Chondrocyte (in vitro differentiated cells): ENCODE measurements around the gene DTWD2. TPM values are rescaled to one million over a fixed set of nuclear protein-coding genes. Genes with fewer than 3 reads are reported as not detected.

ENCODE experiments used
- DNase-seq: peaks from one replicate; pipeline ENCODE4 v3.0.0; 2021; ENCODE audit warnings: mixed read lengths, low spot score
- H3K27ac Mint-ChIP-seq: one replicate; pipeline ENCODE4 v1.8.0; 2021; ENCODE audit warnings: mild to moderate bottlenecking, moderate library complexity, mixed read lengths; ENCODE audit not compliant: unreplicated experiment
- H3K27me3 Mint-ChIP-seq: 2 replicates; pipeline ENCODE4 v1.8.0; 2021; ENCODE audit warnings: low read depth, mixed read lengths
- H3K36me3 Mint-ChIP-seq: 2 replicates; pipeline ENCODE4 v1.8.0; 2021; ENCODE audit warnings: low read depth, mixed read lengths
- H3K4me1 Mint-ChIP-seq: 2 replicates; pipeline ENCODE4 v1.8.0; 2021; ENCODE audit warnings: low read depth, mild to moderate bottlenecking, mixed read lengths
- H3K4me3 Mint-ChIP-seq: one replicate; pipeline ENCODE4 v1.8.0; 2021; ENCODE audit warnings: mild to moderate bottlenecking, moderate library complexity, mixed read lengths; ENCODE audit not compliant: unreplicated experiment
- H3K9me3 Mint-ChIP-seq: 2 replicates; pipeline ENCODE4 v1.8.0; 2021; ENCODE audit warnings: low read depth, mixed read lengths
- CTCF ChIP-seq: fragments of 200-600 bp; sonication (generic); IDR thresholded peaks from 2 replicates; pipeline ENCODE4 v1.5.0; 2021; ENCODE audit warnings: antibody characterized with exemption, mild to moderate bottlenecking, moderate library complexity
- total RNA-seq: library from RNA; stranded (reverse); gene quantifications from 3 replicates; pipeline ENCODE4 v1.2.1, GENCODE V29; 2021

DTWD2 gene
- total RNA-seq, 1 donor from 2014 or later = 7.9 TPM

- Mint-ChIP-seq H3K36me3 (no peaks in the 10 kb centered on the region), H3K4me1 (peaks cover 9% of the 10 kb centered on the region), H3K27me3 (no peaks in the 10 kb centered on the region), H3K9me3 (no peaks in the 10 kb centered on the region), H3K27ac (no peak overlapping the region), H3K4me3 (no peak overlapping the region)
- no peak for TF ChIP-seq CTCF
- DNase-seq = no peak
Measured at GRCh38 chr5:119031905-119032304, 43.6 kb upstream of the DTWD2 start.

GRCh38 chr5:119031011-119031886 lies 42.9 kb upstream of the DTWD2 start:
- no peak for TF ChIP-seq CTCF

GRCh38 chr5:119028575-119028974 lies 40.2 kb upstream of the DTWD2 start:
- DNase-seq = no peak
- H3K4me3 Mint-ChIP-seq = no peak overlapping the region
- H3K36me3 Mint-ChIP-seq = no peaks in the 10 kb centered on the region
- H3K4me1 Mint-ChIP-seq = peaks cover 5% of the 10 kb centered on the region
- H3K27ac Mint-ChIP-seq = no peak overlapping the region
- TF ChIP-seq CTCF = no peak
- no peaks in the 10 kb centered on the region for H3K27me3 Mint-ChIP-seq
- peaks cover 8% of the 10 kb centered on the region for H3K9me3 Mint-ChIP-seq

More at GRCh38 chr5:119031011-119031886, 42.9 kb upstream of the DTWD2 start:
- peaks cover 9% of the 10 kb centered on the region for H3K4me1 Mint-ChIP-seq
- H3K27me3 Mint-ChIP-seq = no peaks in the 10 kb centered on the region
- no peaks in the 10 kb centered on the region for H3K36me3 Mint-ChIP-seq
- no peak overlapping the region for H3K4me3 Mint-ChIP-seq
- DNase-seq = no peak
- H3K9me3 Mint-ChIP-seq = no peaks in the 10 kb centered on the region
- H3K27ac Mint-ChIP-seq = no peak overlapping the region

- Mint-ChIP-seq H3K36me3 (no peaks in the 10 kb centered on the region), H3K27ac (no peak overlapping the region), H3K27me3 (no peaks in the 10 kb centered on the region), H3K4me3 (no peak overlapping the region), H3K9me3 (peaks cover 8% of the 10 kb centered on the region), H3K4me1 (peaks cover 4% of the 10 kb centered on the region)
- TF ChIP-seq CTCF = no peak
- no peak for DNase-seq
Measured at GRCh38 chr5:119022773-119023172, 34.4 kb upstream of the DTWD2 start.

GRCh38 chr5:119022017-119022745 lies 33.8 kb upstream of the DTWD2 start:
- DNase-seq = no peak
- H3K27ac Mint-ChIP-seq = no peak overlapping the region
- H3K36me3 Mint-ChIP-seq = no peaks in the 10 kb centered on the region
- H3K27me3 Mint-ChIP-seq = no peaks in the 10 kb centered on the region
- TF ChIP-seq CTCF = peak; percentile 85
- H3K4me1 Mint-ChIP-seq = peaks cover 4% of the 10 kb centered on the region
- no peak overlapping the region for H3K4me3 Mint-ChIP-seq
- peaks cover 8% of the 10 kb centered on the region for H3K9me3 Mint-ChIP-seq
